Pulmonary artery endothelial cell (primary cell): ENCODE data around the gene TSHZ2. TPM values are rescaled to one million over a fixed set of nuclear protein-coding genes. Genes with fewer than 3 reads are reported as not detected.
"Not testable (repeated sequence)": the region's sequence is repeated elsewhere in the genome, so short reads cannot be mapped to it uniquely, and the experiment has no call there.

ENCODE experiments used
- DNase-seq: peaks from one replicate; pipeline ENCODE4 v3.0.0-alpha.2; 2011; ENCODE audit warnings: low read depth, low spot score
- total RNA-seq: library from RNA; depleted of rRNA; stranded (reverse); fragments of >200 nt; gene quantifications from 2 replicates; pipeline ENCODE4 v1.2.3, GENCODE V29; 2014

Gene TSHZ2
- total RNA-seq, 1 donor from 2014 or later, result not detected

DNA sequence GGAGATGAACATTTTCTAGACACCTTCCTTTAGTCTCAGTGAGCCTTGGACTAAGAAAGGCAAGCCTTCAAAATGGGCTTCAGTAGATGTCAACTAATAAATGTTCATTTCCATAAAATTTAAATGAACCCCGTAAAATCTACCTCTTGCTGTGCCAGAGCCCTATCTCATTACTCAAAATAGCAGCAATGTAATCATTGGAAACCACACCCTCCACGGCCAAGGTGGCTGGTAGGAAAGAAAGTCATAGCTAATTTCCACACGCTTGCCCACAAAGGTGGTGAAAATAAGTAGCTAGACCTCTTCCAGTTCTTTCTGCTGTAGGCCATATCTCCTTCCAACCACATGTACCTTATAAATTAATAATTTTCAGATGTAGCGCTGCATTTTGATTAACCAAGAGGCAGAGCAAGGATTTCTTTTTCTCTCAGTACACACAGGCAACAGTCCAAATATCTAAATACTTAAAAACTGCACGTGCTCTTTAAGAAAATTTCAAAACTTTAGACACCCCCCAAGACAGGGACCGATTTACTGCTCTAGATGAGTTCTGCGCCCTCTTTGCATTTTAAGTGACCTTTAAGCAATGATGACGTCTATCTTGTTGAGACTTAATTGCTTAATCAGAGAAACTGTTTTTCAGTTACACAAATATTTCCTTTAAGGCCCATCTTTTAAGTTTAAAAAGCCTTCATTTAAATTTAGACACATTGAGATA lies 330.7 kb downstream of the TSHZ2 start:
- no peak for DNase-seq

DNA sequence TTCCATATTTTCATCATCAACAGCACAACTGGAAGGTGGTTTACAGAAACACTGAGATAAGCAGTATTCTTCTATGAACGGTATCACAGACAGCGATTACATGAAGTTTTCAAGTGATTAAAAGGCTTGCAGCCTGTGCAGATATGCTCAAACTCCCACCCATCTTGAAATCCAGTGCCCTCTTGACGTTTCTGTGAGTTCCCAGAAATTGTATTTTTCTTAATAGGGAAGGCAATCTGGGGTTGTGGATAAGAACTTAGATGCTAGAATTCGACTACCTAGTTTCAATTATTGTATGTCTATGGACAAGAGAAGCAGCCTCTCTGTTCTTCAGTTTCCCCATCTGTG lies 331.2 kb downstream of the TSHZ2 start:
- no peak for DNase-seq

GRCh38 chr20:53304146-53304545 lies 332.0 kb downstream of the TSHZ2 start:
- DNase-seq, result no peak

GRCh38 chr20:53306192-53306805 lies 334.1 kb downstream of the TSHZ2 start:
- DNase-seq, result no peak

DNA sequence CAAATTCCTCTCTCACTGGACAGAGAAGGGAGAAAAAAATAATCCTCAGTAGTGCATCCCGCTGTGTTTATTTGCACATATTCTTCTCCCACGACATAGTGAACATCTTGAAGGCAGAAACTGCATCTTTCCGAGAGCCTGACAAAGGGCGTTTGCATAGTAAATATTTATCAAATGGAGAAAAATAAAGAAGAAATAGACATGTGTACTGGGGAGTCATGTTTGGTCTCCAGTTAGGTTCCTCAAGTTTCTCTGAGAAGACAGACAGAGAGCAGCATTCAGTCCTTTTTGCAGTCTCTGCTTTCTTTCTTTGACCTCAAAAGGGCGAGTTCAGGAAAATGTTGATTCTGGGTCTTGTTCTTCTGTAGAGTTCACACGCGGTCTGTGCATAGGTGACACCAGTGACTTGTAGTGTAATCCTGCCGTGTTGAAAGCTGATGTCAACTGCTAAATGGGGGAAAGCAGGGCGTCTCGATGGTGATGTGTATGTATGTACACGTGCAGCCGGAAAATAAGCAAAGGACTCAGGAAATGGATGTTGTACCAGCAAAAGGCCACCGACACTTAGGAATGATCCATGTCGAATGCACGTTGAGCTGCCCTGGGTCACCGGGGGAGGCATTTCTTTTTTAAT lies 335.9 kb downstream of the TSHZ2 start:
- DNase-seq, result no peak

- no peak for DNase-seq
Measured at GRCh38 chr20:53309515-53309914, 337.4 kb downstream of the TSHZ2 start.

DNA sequence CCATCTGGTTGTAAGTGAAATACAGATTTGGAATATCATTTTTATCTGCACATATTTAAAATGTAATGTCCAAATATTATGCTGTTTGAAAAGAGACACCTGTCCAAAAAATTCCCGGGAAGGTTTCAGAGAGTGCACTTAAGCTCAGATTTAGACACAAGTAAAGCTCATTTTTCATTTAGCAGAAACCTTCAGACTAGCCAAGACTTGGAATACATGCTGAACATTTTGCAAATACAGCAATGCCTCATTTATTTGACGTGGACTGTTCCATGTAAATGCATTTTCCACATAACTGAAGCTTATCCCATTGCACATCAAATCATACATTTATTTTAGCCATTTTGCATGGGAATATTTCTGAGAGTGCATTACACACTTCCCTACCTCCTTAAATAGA lies 340.8 kb downstream of the TSHZ2 start:
- DNase-seq, result no peak

DNA sequence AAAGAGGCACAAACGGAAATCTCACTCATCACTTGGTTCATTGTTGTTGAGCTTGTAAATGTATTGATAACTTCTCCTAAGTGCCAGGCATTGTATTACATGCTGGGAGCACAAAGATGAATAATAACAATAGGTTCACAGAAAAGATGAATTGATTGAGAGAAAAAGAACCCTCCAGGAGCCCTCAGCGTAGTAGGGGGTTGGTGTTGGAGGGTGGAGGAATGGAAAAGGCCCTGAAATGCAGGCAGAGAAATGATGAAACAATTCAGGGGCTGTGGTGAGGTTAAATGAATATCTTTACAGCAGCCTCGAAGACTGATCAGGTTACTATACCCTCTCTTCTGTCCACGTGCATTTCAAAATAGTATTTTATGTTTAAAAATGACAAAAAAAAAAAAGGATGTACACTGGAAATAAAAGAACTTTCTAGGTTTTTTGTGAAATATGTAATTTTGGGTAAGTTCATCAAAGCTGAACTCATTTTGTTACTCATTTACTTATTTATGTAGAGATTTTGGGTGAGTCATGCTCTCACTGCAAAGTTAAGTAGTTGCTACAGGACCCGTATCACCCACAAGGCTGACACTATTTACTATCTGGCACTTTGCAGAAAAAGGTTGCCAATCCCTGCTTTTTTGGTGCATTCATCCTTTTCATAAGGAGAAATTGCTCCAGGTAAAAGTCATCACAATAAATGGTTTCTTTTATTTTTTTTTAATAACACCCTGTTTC lies 344.2 kb downstream of the TSHZ2 start:
- no peak for DNase-seq

GRCh38 chr20:53319200-53319599 lies 347.0 kb downstream of the TSHZ2 start:
- no peak for DNase-seq

GRCh38 chr20:53319716-53320115 lies 347.6 kb downstream of the TSHZ2 start:
- no peak for DNase-seq

GRCh38 chr20:53320701-53321100 lies 348.5 kb downstream of the TSHZ2 start:
- no peak for DNase-seq

- DNase-seq, result no peak
Measured at GRCh38 chr20:53321596-53321995, 349.4 kb downstream of the TSHZ2 start.

DNA sequence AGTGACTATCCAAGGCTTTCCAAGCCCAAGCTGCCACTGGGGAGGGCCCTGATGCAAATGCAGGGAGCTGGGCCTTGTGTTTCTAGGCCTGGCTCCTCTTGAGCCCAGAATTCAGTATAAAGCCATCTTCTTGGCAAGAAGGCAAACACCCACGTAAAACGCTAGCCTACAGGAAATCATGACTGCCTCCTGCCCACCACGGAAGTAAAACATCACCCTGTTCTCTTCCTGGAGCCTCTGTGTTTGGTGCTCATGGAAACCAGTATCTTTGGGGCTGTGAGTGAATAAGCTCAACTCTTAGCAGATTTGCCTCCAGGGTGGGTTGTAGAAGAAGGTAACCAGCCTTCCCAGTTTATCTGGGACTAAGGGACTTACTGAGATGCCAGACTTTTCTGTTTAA lies 350.5 kb downstream of the TSHZ2 start:
- DNase-seq, result no peak

DNA sequence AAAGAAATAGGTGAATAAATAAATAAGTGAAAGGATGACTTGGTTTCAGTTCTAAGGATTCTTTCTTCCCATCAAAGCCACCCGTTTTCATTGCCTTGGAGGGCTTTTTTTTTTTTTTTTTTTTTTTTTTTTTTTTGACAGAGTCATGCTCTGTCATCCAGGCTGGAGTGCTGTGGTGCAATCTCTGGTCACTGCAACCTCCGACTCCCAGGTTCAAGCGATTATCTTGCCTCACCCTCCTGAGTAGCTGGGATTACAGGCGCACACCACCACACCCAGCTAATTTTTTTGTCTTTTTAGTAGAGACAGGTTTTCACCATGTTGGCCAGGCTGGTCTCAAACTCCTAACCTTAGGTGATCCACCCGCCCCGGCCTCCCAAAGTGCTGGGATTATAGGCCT lies 351.3 kb downstream of the TSHZ2 start:
- DNase-seq, result not testable (repeated sequence)

GRCh38 chr20:53324816-53325215 lies 352.7 kb downstream of the TSHZ2 start:
- DNase-seq, result no peak

DNA sequence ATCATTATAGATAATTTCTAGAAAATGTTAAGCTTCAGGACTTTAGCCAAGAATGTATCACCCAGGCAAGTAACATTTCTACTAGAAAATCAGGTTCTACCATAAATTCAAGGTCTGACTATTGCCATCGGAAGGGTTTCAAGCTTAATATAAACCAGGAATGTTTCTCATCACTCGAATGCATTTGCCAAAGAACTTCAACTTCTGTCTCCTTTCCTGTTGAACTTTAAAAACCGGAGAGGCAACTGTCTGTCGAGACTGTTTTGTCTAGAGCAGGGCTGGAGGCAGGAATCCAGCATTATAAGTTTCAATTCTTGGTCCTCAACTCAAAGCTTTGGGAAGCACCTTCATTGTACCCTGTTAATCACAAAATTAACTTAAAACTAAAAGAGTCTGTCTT lies 356.8 kb downstream of the TSHZ2 start:
- no peak for DNase-seq

DNA sequence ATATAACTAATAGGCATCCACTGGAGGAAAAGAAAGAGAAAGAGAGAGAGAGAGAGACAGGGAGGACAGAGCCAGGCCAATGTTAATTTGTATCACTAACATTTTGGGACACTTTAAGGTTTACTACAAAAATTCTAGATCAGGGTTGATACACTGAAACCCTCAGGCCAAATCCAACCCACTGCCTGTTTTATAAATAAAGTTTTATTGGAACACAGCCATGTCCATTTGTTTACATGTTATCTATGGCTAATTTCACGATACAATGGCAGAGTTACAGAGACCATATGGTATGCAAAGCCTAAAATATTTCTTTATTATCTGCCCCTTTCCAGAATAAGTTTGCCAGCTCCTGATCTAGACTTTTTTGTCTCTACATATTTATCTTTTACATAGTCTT lies 357.6 kb downstream of the TSHZ2 start:
- no peak for DNase-seq

DNA sequence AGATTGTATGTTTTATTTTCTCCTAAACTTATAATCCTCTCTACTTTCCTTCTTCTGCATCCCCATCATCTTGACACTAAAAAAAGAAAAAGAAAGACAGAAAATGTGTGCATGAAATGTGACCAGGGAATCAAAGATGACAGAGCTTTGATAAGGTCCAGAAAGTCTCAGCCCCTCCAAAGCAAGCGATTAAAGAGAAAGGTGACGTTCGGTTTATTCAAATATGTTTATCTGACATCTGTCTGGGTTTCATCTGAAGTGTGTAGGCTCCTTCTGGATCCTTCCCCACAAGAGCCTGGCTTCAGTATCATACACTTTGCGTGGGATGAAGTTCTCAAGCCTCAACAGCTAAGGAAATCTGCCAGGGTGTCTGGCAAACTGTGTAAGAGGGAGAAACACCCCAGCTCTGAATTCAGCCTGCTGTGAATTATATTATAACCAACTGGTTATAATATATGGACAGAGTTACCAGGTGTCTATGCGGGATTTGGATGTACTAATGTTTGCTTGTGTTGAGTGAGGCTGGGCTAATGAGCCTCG lies 358.5 kb downstream of the TSHZ2 start:
- no peak for DNase-seq

DNA sequence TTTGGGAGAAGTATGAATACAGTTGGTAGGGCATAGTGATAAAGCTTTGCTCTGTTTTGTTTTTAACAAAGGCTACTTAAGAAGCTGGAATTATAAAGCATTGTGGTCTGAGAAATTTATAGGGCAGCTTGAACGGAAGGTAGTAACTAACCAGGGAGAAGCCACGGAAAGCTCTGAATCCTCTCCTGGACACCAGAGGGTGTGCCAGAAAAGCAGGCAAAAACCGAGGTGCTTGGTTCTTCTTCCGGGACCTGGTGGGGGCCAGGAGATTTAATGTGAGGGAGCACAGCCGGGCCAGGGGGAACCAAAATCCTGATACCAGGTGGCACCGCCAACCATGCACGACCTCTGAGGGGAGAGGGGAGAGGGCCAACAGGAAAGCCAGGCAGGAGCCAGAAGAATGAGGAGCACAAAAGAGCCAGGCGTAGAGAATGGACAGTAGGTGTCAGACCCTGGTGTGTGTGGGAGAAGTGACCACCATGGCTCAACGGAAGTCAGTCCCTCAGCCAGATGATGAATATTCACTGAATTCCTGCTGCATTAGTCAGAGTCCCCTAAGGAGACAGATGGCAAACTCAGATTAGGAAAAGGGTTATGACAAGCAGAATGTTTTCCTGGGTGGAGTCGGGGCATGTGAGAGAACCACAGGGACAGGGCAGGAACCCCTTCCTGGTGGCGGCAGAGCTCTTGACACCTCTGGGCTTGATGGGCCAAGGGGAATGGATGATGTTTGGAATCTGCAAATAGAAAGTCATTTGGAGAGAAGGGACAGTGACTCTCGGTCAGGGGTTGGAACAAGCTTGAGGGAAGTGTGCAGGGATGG lies 359.2 kb downstream of the TSHZ2 start:
- DNase-seq, result no peak

- DNase-seq, result no peak
Measured at GRCh38 chr20:53332022-53332837, 360.1 kb downstream of the TSHZ2 start.
